ENCODE results near the gene CCDC9.
"Not testable (repeated sequence)": the region's sequence is repeated elsewhere in the genome, so short reads cannot be mapped to it uniquely, and the experiment has no call there.

GRCh38 chr19:47300867-47301266 lies 44.5 kb downstream of the CCDC9 start:
- TF ChIP-seq CTCF (IDR thresholded peaks at IDR 0.05; ENCODE audit: control extremely low read depth in 1 of 3, insufficient read depth in 1 of 3, low read depth in 1 of 3, low read length in 3 of 3); CEBPB (IDR thresholded peaks at IDR 0.05; ENCODE audit: low read depth, low read length); TAF1 (IDR thresholded peaks at IDR 0.05; ENCODE audit: low read depth, low read length); POLR2AphosphoS5 (IDR thresholded peaks at IDR 0.05; ENCODE audit: low read depth, low read length); CBX5 (IDR thresholded peaks at IDR 0.05; ENCODE audit: low read depth, low read length); RBBP5 (IDR thresholded peaks at IDR 0.05; ENCODE audit: borderline replicate concordance, low read depth, low read length); MAX (IDR thresholded peaks at IDR 0.05); SIN3A (conservative IDR thresholded peaks at IDR 0.05 in 1 of 2, IDR thresholded peaks at IDR 0.05 in 1 of 2; ENCODE audit: low read depth in 1 of 2, low read length in 2 of 2); SP2 (IDR thresholded peaks at IDR 0.05; ENCODE audit: low read length): not testable (repeated sequence)

All from H1 (cell line).